Measurements from ENCODE around the gene ALOX5.
"Not testable (repeated sequence)": the region's sequence is repeated elsewhere in the genome, so short reads cannot be mapped to it uniquely, and the experiment has no call there.

DNA sequence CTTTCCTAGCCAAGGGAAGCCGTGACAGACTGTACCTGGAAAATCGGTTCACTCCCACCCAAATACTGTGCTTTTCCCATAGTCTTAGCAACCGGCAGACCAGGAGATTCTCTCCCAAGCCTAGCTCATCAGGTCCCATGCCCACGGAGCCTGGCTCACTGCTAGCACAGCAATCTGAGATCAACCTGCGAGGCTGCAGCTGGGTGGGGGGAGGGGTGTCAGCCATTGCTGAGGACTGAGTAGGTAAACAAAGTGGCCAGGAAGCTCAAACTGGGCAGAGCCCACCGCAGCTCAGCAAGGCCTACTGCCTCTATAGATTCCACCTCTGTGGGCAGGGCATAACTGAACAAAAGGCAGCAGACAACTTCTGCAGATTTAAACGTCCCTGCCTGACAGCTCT is 15.1 kb upstream of the ALOX5 start:
- TF ChIP-seq, protein P1, sequence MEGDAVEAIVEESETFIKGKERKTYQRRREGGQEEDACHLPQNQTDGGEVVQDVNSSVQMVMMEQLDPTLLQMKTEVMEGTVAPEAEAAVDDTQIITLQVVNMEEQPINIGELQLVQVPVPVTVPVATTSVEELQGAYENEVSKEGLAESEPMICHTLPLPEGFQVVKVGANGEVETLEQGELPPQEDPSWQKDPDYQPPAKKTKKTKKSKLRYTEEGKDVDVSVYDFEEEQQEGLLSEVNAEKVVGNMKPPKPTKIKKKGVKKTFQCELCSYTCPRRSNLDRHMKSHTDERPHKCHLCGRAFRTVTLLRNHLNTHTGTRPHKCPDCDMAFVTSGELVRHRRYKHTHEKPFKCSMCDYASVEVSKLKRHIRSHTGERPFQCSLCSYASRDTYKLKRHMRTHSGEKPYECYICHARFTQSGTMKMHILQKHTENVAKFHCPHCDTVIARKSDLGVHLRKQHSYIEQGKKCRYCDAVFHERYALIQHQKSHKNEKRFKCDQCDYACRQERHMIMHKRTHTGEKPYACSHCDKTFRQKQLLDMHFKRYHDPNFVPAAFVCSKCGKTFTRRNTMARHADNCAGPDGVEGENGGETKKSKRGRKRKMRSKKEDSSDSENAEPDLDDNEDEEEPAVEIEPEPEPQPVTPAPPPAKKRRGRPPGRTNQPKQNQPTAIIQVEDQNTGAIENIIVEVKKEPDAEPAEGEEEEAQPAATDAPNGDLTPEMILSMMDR (IDR thresholded peaks at IDR 0.05), result not testable (repeated sequence)
- TF ChIP-seq MEF2A (IDR thresholded peaks at IDR 0.05; ENCODE audit: borderline replicate concordance, low read depth); POLR2AphosphoS5 (IDR thresholded peaks at IDR 0.05; ENCODE audit: low read depth, low read length); TEAD4 (IDR thresholded peaks at IDR 0.05; ENCODE audit: borderline replicate concordance, insufficient read depth); GABPA (IDR thresholded peaks at IDR 0.05; ENCODE audit: low read depth); SMC3 (IDR thresholded peaks at IDR 0.05; ENCODE audit: low read depth, low read length); YY1 (IDR thresholded peaks at IDR 0.05; ENCODE audit: low read depth); GATA2 (CRISPR knock-in tag; IDR thresholded peaks at IDR 0.05); TAF1 (IDR thresholded peaks at IDR 0.05; ENCODE audit: borderline replicate concordance, low read depth, low read length); CHD2 (IDR thresholded peaks at IDR 0.05; ENCODE audit: low read length, partially characterized antibody); EZH2phosphoT487 (IDR thresholded peaks at IDR 0.05; ENCODE audit: borderline replicate concordance, low read depth): not testable (repeated sequence)
- TF ChIP-seq, protein P2, sequence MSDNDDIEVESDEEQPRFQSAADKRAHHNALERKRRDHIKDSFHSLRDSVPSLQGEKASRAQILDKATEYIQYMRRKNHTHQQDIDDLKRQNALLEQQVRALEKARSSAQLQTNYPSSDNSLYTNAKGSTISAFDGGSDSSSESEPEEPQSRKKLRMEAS (IDR thresholded peaks at IDR 0.05; ENCODE audit: low read depth), result not testable (repeated sequence)
- TF ChIP-seq, protein P3, sequence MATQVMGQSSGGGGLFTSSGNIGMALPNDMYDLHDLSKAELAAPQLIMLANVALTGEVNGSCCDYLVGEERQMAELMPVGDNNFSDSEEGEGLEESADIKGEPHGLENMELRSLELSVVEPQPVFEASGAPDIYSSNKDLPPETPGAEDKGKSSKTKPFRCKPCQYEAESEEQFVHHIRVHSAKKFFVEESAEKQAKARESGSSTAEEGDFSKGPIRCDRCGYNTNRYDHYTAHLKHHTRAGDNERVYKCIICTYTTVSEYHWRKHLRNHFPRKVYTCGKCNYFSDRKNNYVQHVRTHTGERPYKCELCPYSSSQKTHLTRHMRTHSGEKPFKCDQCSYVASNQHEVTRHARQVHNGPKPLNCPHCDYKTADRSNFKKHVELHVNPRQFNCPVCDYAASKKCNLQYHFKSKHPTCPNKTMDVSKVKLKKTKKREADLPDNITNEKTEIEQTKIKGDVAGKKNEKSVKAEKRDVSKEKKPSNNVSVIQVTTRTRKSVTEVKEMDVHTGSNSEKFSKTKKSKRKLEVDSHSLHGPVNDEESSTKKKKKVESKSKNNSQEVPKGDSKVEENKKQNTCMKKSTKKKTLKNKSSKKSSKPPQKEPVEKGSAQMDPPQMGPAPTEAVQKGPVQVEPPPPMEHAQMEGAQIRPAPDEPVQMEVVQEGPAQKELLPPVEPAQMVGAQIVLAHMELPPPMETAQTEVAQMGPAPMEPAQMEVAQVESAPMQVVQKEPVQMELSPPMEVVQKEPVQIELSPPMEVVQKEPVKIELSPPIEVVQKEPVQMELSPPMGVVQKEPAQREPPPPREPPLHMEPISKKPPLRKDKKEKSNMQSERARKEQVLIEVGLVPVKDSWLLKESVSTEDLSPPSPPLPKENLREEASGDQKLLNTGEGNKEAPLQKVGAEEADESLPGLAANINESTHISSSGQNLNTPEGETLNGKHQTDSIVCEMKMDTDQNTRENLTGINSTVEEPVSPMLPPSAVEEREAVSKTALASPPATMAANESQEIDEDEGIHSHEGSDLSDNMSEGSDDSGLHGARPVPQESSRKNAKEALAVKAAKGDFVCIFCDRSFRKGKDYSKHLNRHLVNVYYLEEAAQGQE (IDR thresholded peaks at IDR 0.05; ENCODE audit: low read depth, low read length), result not testable (repeated sequence)

All from SK-N-SH (cell line).